WTC11 (cell line): Measurements from ENCODE around the gene DMRTB1. TPM values are rescaled to one million over a fixed set of nuclear protein-coding genes. Genes with fewer than 3 reads are reported as not detected.
A peak's percentile ranks its signal among the peaks of the same experiment; 100 is the strongest.

ENCODE experiments used
- ATAC-seq: fragments of 200-7000 bp; cut with Tn5 transposase; 2 replicates; pipeline ENCODE4 v1.10.0; 2021; ENCODE audit warnings: mild to moderate bottlenecking, moderate library complexity
- CTCF ChIA-PET: fragments of 300-600 bp; sonication (Branson Sonifier 250); formaldehyde crosslinking; loops from one replicate; lab custom pipeline; 2021; ENCODE audit warnings: antibody characterized with exemption; lab: Charles Lee
- POLR2A ChIA-PET: fragments of 350-600 bp; sonication (Branson Sonifier 250); formaldehyde crosslinking; loops from one replicate; lab custom pipeline; 2021; ENCODE audit warnings: antibody characterized with exemption; lab: Charles Lee
- DNase-seq: peaks from one replicate; pipeline ENCODE4 v3.0.0; 2021; ENCODE audit warnings: low spot score
- H3K27ac Mint-ChIP-seq: 2 replicates; pipeline ENCODE4 v1.8.0; 2021; ENCODE audit warnings: mixed read lengths
- H3K27me3 Mint-ChIP-seq: 2 replicates; pipeline ENCODE4 v1.8.0; 2021; ENCODE audit warnings: low read depth, mild to moderate bottlenecking, moderate library complexity, mixed read lengths
- H3K36me3 Mint-ChIP-seq: 2 replicates; pipeline ENCODE4 v1.8.0; 2021; ENCODE audit warnings: mixed read lengths
- H3K4me1 Mint-ChIP-seq: 2 replicates; pipeline ENCODE4 v1.8.0; 2022; ENCODE audit warnings: mixed read lengths
- H3K4me3 Mint-ChIP-seq: 2 replicates; pipeline ENCODE4 v1.8.0; 2021; ENCODE audit warnings: mild to moderate bottlenecking, moderate library complexity, mixed read lengths
- H3K9me3 Mint-ChIP-seq: 2 replicates; pipeline ENCODE4 v1.8.0; 2021; ENCODE audit warnings: mixed read lengths
- ATF1 ChIP-seq: sonication (generic); formaldehyde crosslinking; IDR thresholded peaks from 2 replicates; pipeline ENCODE4 v1.8.1; 2023; ENCODE audit warnings: mild to moderate bottlenecking, moderate library complexity, missing genetic modification reagents
- E2F5 ChIP-seq: sonication (generic); formaldehyde crosslinking; IDR thresholded peaks from 2 replicates; pipeline ENCODE4 v1.8.1; 2022; ENCODE audit warnings: mild to moderate bottlenecking, moderate library complexity, missing genetic modification reagents
- EMX1 ChIP-seq: fragments of 250-450 bp; sonication (Bioruptor Pico); IDR thresholded peaks from 2 replicates; pipeline ENCODE4 v1.8.0; 2021; ENCODE audit warnings: mild to moderate bottlenecking
- FOXP4 ChIP-seq: sonication (generic); formaldehyde crosslinking; IDR thresholded peaks from 2 replicates; pipeline ENCODE4 v1.8.0; 2022; ENCODE audit warnings: mild to moderate bottlenecking, missing genetic modification reagents
- HMGXB4 ChIP-seq: sonication (generic); formaldehyde crosslinking; IDR thresholded peaks from 2 replicates; pipeline ENCODE4 v1.8.1; 2023; ENCODE audit warnings: mild to moderate bottlenecking, moderate library complexity, missing genetic modification reagents
- KAT7 ChIP-seq: sonication (generic); formaldehyde crosslinking; IDR thresholded peaks from 2 replicates; pipeline ENCODE4 v1.8.1; 2023; ENCODE audit warnings: missing genetic modification reagents, mild to moderate bottlenecking, borderline replicate concordance
- MAX ChIP-seq: sonication (generic); formaldehyde crosslinking; IDR thresholded peaks from 2 replicates; pipeline ENCODE4 v1.8.0; 2022; ENCODE audit warnings: mild to moderate bottlenecking, missing genetic modification reagents
- NFATC4 ChIP-seq: fragments of 250-450 bp; sonication (Bioruptor Pico); IDR thresholded peaks from 2 replicates; pipeline ENCODE4 v1.9.0; 2021; ENCODE audit warnings: mild to moderate bottlenecking
- NFE2L1 ChIP-seq: sonication (generic); formaldehyde crosslinking; IDR thresholded peaks from 2 replicates; pipeline ENCODE4 v1.8.1; 2023; ENCODE audit warnings: missing genetic modification reagents
- NR1H2 ChIP-seq: sonication (generic); formaldehyde crosslinking; IDR thresholded peaks from 2 replicates; pipeline ENCODE4 v1.9.0; 2021; ENCODE audit warnings: mild to moderate bottlenecking, moderate library complexity, missing genetic modification reagents
- NR3C1 ChIP-seq: sonication (generic); formaldehyde crosslinking; conservative IDR thresholded peaks from 2 replicates; pipeline ENCODE4 v1.8.1; 2023; ENCODE audit warnings: low read depth, mild to moderate bottlenecking, missing genetic modification reagents
- OVOL2 ChIP-seq: fragments of 250-450 bp; sonication (Bioruptor Pico); IDR thresholded peaks from 2 replicates; pipeline ENCODE4 v1.9.0; 2021; ENCODE audit warnings: mild to moderate bottlenecking, borderline replicate concordance
- PRRX2 ChIP-seq: fragments of 250-450 bp; sonication (Bioruptor Pico); IDR thresholded peaks from 2 replicates; pipeline ENCODE4 v1.8.0; 2021; ENCODE audit warnings: mild to moderate bottlenecking
- ZNF121 ChIP-seq: sonication (generic); formaldehyde crosslinking; IDR thresholded peaks from 2 replicates; pipeline ENCODE4 v1.8.0; 2023; ENCODE audit warnings: missing genetic modification reagents
- ZNF317 ChIP-seq: sonication (generic); formaldehyde crosslinking; IDR thresholded peaks from 2 replicates; pipeline ENCODE4 v1.8.1; 2023; ENCODE audit warnings: low read depth, mild to moderate bottlenecking, moderate library complexity, missing genetic modification reagents, borderline replicate concordance
- ZNF416 ChIP-seq: fragments of 250-450 bp; sonication (Bioruptor Pico); IDR thresholded peaks from 2 replicates; pipeline ENCODE4 v1.9.0; 2021; ENCODE audit warnings: mild to moderate bottlenecking, inconsistent platforms
- ZNF512 ChIP-seq: sonication (generic); formaldehyde crosslinking; IDR thresholded peaks from 2 replicates; pipeline ENCODE4 v1.8.1; 2022; ENCODE audit warnings: missing genetic modification reagents, borderline replicate concordance
- total RNA-seq: library from RNA; stranded (reverse); gene quantifications from 3 replicates; pipeline ENCODE4 v1.2.3, GENCODE V29; 2021
- TF ChIP-seq, protein P1 (sequence below): sonication (generic); formaldehyde crosslinking; IDR thresholded peaks from 2 replicates; pipeline ENCODE4 v1.8.1; 2023; ENCODE audit warnings: mild to moderate bottlenecking, missing genetic modification reagents, borderline replicate concordance

Gene DMRTB1
- total RNA-seq, 1 experiment from 2014 or later = 0.17 TPM

DNA sequence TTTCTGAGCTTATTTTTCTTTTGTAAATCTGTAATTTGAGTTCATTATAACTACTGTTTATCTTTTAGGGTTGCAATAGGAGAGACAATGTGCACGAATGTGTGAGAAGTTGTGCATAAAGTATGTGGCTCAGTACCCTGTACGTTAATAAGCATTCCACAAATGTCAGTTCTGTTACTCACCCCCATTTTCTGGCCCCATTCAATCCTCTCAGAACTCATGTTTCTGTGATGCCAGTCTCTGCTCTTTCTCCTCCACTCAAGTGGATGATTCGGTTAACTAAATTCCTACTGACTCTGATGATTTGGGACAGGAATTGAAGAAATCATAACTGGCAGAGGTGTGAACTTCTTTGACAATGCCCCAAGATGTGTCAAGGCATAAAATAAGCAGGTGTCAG lies 10.2 kb upstream of the DMRTB1 start (continued):
- TF ChIP-seq MAX (CRISPR knock-in tag) (no peak), KAT7 (no peak), ZNF416 (CRISPR knock-in tag) (no peak), FOXP4 (CRISPR knock-in tag) (no peak), NR3C1 (CRISPR knock-in tag) (no peak), ATF1 (no peak)
- TF ChIP-seq, protein P1, sequence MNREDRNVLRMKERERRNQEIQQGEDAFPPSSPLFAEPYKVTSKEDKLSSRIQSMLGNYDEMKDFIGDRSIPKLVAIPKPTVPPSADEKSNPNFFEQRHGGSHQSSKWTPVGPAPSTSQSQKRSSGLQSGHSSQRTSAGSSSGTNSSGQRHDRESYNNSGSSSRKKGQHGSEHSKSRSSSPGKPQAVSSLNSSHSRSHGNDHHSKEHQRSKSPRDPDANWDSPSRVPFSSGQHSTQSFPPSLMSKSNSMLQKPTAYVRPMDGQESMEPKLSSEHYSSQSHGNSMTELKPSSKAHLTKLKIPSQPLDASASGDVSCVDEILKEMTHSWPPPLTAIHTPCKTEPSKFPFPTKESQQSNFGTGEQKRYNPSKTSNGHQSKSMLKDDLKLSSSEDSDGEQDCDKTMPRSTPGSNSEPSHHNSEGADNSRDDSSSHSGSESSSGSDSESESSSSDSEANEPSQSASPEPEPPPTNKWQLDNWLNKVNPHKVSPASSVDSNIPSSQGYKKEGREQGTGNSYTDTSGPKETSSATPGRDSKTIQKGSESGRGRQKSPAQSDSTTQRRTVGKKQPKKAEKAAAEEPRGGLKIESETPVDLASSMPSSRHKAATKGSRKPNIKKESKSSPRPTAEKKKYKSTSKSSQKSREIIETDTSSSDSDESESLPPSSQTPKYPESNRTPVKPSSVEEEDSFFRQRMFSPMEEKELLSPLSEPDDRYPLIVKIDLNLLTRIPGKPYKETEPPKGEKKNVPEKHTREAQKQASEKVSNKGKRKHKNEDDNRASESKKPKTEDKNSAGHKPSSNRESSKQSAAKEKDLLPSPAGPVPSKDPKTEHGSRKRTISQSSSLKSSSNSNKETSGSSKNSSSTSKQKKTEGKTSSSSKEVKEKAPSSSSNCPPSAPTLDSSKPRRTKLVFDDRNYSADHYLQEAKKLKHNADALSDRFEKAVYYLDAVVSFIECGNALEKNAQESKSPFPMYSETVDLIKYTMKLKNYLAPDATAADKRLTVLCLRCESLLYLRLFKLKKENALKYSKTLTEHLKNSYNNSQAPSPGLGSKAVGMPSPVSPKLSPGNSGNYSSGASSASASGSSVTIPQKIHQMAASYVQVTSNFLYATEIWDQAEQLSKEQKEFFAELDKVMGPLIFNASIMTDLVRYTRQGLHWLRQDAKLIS = no peak
- TF ChIP-seq, all 79 proteins: peak for 0

- ATAC-seq = peak; percentile 38
- Mint-ChIP-seq H3K27ac (peak overlapping the region; percentile 95), H3K27me3 (no peaks in the 10 kb centered on the region; the same call in 1 of the 2 replicates), H3K9me3 (peaks cover 22% of the 10 kb centered on the region), H3K4me3 (no peak overlapping the region; the same call in 1 of the 2 replicates), H3K4me1 (peaks cover 75% of the 10 kb centered on the region), H3K36me3 (peaks cover 19% of the 10 kb centered on the region)
- POLR2A ChIA-PET = no interaction called here
- TF ChIP-seq E2F5 (no peak), NFE2L1 (no peak), ZNF121 (no peak), FOXP4 (CRISPR knock-in tag) (no peak), NFATC4 (CRISPR knock-in tag) (no peak), EMX1 (CRISPR knock-in tag) (no peak), ZNF317 (CRISPR knock-in tag) (no peak), HMGXB4 (CRISPR knock-in tag) (no peak), ZNF512 (no peak), PRRX2 (no peak), NR1H2 (no peak), OVOL2 (CRISPR knock-in tag) (no peak)
- TF ChIP-seq, protein P1 = no peak
- CTCF ChIA-PET = interaction anchor here (0.7 to 2.3 kb wide), 13 partner anchors 11 to 266 kb away, joined by 3 to 19 read pairs (median 4); no protein-coding TSS in a partner anchor
- no peak for DNase-seq
These were observed 9.5 kb upstream of the DMRTB1 start for GRCh38 chr1:53449693-53450092.
